HepG2 (cell line): ENCODE measurements around the gene NAB2. TPM values are rescaled to one million over a fixed set of nuclear protein-coding genes. Genes with fewer than 3 reads are reported as not detected.
A peak's percentile ranks its signal among the peaks of the same experiment; 100 is the strongest.

Experiments used
- DNMT1 ChIP-seq: sonication (generic); formaldehyde crosslinking; IDR thresholded peaks from 2 replicates; pipeline ENCODE4 v1.5.1; 2020; ENCODE audit warnings: mild to moderate bottlenecking, missing genetic modification reagents
- HDAC1 ChIP-seq: sonication (generic); formaldehyde crosslinking; IDR thresholded peaks from 2 replicates; pipeline ENCODE4 v1.5.1; 2020; ENCODE audit warnings: mild to moderate bottlenecking, missing genetic modification reagents
- KDM5A ChIP-seq: fragments of 200-600 bp; sonication (generic); IDR thresholded peaks from 2 replicates; pipeline ENCODE4 v1.7.0; 2018; ENCODE audit warnings: antibody characterized with exemption, mild to moderate bottlenecking, low read length, borderline replicate concordance
- KLF15 ChIP-seq: sonication (generic); formaldehyde crosslinking; IDR thresholded peaks from 2 replicates; pipeline ENCODE4 v1.8.1; 2023; ENCODE audit warnings: borderline replicate concordance, mild to moderate bottlenecking, inconsistent platforms, missing genetic modification reagents, mixed read lengths
- MED8 ChIP-seq: sonication (generic); formaldehyde crosslinking; IDR thresholded peaks from 2 replicates; pipeline ENCODE4 v1.8.1; 2023; ENCODE audit warnings: mild to moderate bottlenecking, missing genetic modification reagents; ENCODE audit not compliant: insufficient replicate concordance
- RBM39 ChIP-seq: fragments of 200-400 bp; formaldehyde crosslinking; IDR thresholded peaks from one replicate; pipeline ENCODE4 v1.6.1; 2018; ENCODE audit warnings: antibody characterized with exemption, mild to moderate bottlenecking, low read depth, low read length; ENCODE audit not compliant: poor library complexity, severe bottlenecking
- ZBTB21 ChIP-seq: sonication (generic); formaldehyde crosslinking; IDR thresholded peaks from 2 replicates; pipeline ENCODE4 v1.4.0; 2020; ENCODE audit warnings: missing genetic modification reagents
- ZNF225 ChIP-seq: sonication (generic); formaldehyde crosslinking; IDR thresholded peaks from 2 replicates; pipeline ENCODE4 v1.4.0; 2020; ENCODE audit warnings: mild to moderate bottlenecking, missing genetic modification reagents
- ZNF230 ChIP-seq: sonication (generic); formaldehyde crosslinking; IDR thresholded peaks from 2 replicates; pipeline ENCODE4 v1.4.0; 2020; ENCODE audit warnings: mild to moderate bottlenecking, missing genetic modification reagents
- ZNF329 ChIP-seq: sonication (generic); formaldehyde crosslinking; IDR thresholded peaks from 2 replicates; pipeline ENCODE4 v1.9.0; 2021; ENCODE audit warnings: low read depth, mild to moderate bottlenecking, missing genetic modification reagents
- ZNF747 ChIP-seq: sonication (generic); formaldehyde crosslinking; IDR thresholded peaks from 2 replicates; pipeline ENCODE4 v1.8.1; 2023; ENCODE audit warnings: missing genetic modification reagents, mild to moderate bottlenecking, borderline replicate concordance
- polyA plus RNA-seq, 8 experiments: library from polyadenylated mRNA; depleted of rRNA in 3 of 8; stranded (reverse) in 7 of 8; unstranded in 1 of 8; fragments of >200 nt; fragmentation: Illumina TruSeq in 4 of 8; extraction: Trizol in 4 of 8; gene quantifications; 2 replicates each; pipeline versions ENCODE4 v1.2.1 to v1.2.3, GENCODE V29; 2011 to 2016; ENCODE audit warnings: low read depth in 4 of 8, missing spikeins in 1 of 8, mixed read lengths in 1 of 8; ENCODE audit not compliant: insufficient read depth in 1 of 8
- total RNA-seq, 5 experiments: library from RNA; depleted of rRNA; stranded (reverse); fragments of >200 nt; fragmentation: Illumina TruSeq; extraction: Trizol; gene quantifications; 2 replicates each; pipeline ENCODE4 v1.2.3, GENCODE V29; 2016; ENCODE audit warnings: low read depth in 1 of 5
- TF ChIP-seq, protein P1 (sequence below): sonication (generic); formaldehyde crosslinking; IDR thresholded peaks from 2 replicates; pipeline ENCODE4 v1.9.0; 2021; ENCODE audit warnings: mild to moderate bottlenecking, missing genetic modification reagents
- TF ChIP-seq, protein P2 (sequence below): sonication (generic); formaldehyde crosslinking; IDR thresholded peaks from 2 replicates; pipeline ENCODE4 v1.5.1; 2020; ENCODE audit warnings: mild to moderate bottlenecking, moderate library complexity, missing genetic modification reagents
- TF ChIP-seq, protein P3 (sequence below): sonication (generic); formaldehyde crosslinking; IDR thresholded peaks from 2 replicates; pipeline ENCODE4 v1.5.1; 2020; ENCODE audit warnings: missing genetic modification reagents, mild to moderate bottlenecking, borderline replicate concordance
- TF ChIP-seq, protein P4 (sequence below): sonication (generic); formaldehyde crosslinking; IDR thresholded peaks from 2 replicates; pipeline ENCODE4 v1.9.0; 2022; ENCODE audit warnings: missing genetic modification reagents, mild to moderate bottlenecking, borderline replicate concordance

NAB2 gene
- total and polyA plus RNA-seq, 2 of the 13 experiments (the other 11 are each of a cell fraction or from before 2014, with no cell fraction given), result 11.7 to 12.9 TPM

DNA sequence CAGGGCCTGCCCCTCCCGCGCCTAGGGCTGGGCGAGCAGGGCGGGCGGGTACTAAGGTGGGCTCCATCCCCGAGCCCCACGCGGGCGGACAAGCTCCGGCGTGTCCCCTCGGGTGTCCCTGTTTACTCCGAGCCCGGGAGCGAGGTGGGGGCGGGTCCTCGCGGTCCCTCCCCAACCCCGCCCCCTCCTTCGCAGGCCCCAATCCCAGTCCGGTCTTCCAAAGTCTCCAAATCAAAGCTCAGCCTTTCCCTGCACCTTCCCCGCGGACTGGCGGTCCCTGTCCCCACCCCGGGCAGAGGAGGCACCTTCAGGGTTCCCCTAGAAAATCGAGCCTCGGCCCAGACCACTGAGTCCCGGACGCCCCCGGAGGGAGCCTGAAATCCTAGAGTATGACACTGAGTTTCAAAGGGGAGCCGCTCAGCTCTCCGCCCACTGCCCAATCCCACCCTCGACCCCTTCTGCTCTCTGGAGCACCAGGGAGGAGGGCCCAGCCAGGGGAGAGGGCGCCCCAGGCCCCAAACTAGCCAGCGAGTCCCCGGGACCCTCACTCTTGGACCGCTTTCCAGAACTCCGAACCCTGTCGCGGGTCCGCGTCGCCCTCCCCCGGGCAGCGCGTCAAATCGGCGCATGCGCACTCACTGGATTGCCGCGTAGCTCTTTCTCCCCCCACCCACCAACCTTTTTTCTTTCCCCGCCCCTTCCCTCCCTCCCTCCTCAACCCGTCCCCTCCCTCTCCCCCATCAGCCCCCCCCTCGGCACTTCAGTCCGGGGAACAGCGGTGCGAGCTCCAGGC is 39.0 kb downstream of the NAB2 start, which contains the start of gene LRP1 (continued):
- TF ChIP-seq, protein P1, sequence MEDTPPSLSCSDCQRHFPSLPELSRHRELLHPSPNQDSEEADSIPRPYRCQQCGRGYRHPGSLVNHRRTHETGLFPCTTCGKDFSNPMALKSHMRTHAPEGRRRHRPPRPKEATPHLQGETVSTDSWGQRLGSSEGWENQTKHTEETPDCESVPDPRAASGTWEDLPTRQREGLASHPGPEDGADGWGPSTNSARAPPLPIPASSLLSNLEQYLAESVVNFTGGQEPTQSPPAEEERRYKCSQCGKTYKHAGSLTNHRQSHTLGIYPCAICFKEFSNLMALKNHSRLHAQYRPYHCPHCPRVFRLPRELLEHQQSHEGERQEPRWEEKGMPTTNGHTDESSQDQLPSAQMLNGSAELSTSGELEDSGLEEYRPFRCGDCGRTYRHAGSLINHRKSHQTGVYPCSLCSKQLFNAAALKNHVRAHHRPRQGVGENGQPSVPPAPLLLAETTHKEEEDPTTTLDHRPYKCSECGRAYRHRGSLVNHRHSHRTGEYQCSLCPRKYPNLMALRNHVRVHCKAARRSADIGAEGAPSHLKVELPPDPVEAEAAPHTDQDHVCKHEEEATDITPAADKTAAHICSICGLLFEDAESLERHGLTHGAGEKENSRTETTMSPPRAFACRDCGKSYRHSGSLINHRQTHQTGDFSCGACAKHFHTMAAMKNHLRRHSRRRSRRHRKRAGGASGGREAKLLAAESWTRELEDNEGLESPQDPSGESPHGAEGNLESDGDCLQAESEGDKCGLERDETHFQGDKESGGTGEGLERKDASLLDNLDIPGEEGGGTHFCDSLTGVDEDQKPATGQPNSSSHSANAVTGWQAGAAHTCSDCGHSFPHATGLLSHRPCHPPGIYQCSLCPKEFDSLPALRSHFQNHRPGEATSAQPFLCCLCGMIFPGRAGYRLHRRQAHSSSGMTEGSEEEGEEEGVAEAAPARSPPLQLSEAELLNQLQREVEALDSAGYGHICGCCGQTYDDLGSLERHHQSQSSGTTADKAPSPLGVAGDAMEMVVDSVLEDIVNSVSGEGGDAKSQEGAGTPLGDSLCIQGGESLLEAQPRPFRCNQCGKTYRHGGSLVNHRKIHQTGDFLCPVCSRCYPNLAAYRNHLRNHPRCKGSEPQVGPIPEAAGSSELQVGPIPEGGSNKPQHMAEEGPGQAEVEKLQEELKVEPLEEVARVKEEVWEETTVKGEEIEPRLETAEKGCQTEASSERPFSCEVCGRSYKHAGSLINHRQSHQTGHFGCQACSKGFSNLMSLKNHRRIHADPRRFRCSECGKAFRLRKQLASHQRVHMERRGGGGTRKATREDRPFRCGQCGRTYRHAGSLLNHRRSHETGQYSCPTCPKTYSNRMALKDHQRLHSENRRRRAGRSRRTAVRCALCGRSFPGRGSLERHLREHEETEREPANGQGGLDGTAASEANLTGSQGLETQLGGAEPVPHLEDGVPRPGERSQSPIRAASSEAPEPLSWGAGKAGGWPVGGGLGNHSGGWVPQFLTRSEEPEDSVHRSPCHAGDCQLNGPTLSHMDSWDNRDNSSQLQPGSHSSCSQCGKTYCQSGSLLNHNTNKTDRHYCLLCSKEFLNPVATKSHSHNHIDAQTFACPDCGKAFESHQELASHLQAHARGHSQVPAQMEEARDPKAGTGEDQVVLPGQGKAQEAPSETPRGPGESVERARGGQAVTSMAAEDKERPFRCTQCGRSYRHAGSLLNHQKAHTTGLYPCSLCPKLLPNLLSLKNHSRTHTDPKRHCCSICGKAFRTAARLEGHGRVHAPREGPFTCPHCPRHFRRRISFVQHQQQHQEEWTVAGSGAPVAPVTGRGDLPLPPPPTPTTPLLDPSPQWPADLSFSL (CRISPR knock-in tag), result no peak
- TF ChIP-seq RBM39, result peak; percentile 92
- 0 out of 2 replicates have a peak, but pooled peaks have one; percentile 65 for TF ChIP-seq ZNF329 (CRISPR knock-in tag)
- TF ChIP-seq MED8 (CRISPR knock-in tag), result no peak
- TF ChIP-seq KDM5A, result peak; percentile 75; the same call in 1 of the 2 replicates
- TF ChIP-seq, protein P2, sequence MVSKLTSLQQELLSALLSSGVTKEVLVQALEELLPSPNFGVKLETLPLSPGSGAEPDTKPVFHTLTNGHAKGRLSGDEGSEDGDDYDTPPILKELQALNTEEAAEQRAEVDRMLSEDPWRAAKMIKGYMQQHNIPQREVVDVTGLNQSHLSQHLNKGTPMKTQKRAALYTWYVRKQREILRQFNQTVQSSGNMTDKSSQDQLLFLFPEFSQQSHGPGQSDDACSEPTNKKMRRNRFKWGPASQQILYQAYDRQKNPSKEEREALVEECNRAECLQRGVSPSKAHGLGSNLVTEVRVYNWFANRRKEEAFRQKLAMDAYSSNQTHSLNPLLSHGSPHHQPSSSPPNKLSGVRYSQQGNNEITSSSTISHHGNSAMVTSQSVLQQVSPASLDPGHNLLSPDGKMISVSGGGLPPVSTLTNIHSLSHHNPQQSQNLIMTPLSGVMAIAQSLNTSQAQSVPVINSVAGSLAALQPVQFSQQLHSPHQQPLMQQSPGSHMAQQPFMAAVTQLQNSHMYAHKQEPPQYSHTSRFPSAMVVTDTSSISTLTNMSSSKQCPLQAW (CRISPR knock-in tag), result peak; percentile 50; the same call in 1 of the 2 replicates
- no peak for TF ChIP-seq KLF15 (CRISPR knock-in tag)
- TF ChIP-seq, protein P3, sequence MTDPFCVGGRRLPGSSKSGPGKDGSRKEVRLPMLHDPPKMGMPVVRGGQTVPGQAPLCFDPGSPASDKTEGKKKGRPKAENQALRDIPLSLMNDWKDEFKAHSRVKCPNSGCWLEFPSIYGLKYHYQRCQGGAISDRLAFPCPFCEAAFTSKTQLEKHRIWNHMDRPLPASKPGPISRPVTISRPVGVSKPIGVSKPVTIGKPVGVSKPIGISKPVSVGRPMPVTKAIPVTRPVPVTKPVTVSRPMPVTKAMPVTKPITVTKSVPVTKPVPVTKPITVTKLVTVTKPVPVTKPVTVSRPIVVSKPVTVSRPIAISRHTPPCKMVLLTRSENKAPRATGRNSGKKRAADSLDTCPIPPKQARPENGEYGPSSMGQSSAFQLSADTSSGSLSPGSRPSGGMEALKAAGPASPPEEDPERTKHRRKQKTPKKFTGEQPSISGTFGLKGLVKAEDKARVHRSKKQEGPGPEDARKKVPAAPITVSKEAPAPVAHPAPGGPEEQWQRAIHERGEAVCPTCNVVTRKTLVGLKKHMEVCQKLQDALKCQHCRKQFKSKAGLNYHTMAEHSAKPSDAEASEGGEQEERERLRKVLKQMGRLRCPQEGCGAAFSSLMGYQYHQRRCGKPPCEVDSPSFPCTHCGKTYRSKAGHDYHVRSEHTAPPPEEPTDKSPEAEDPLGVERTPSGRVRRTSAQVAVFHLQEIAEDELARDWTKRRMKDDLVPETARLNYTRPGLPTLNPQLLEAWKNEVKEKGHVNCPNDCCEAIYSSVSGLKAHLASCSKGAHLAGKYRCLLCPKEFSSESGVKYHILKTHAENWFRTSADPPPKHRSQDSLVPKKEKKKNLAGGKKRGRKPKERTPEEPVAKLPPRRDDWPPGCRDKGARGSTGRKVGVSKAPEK, result no peak
- no peak for TF ChIP-seq ZNF225 (CRISPR knock-in tag)
- TF ChIP-seq ZNF747 (CRISPR knock-in tag), result peak; percentile 42; the same call in 1 of the 2 replicates
- no peak for TF ChIP-seq ZBTB21 (CRISPR knock-in tag)
- TF ChIP-seq, protein P4, sequence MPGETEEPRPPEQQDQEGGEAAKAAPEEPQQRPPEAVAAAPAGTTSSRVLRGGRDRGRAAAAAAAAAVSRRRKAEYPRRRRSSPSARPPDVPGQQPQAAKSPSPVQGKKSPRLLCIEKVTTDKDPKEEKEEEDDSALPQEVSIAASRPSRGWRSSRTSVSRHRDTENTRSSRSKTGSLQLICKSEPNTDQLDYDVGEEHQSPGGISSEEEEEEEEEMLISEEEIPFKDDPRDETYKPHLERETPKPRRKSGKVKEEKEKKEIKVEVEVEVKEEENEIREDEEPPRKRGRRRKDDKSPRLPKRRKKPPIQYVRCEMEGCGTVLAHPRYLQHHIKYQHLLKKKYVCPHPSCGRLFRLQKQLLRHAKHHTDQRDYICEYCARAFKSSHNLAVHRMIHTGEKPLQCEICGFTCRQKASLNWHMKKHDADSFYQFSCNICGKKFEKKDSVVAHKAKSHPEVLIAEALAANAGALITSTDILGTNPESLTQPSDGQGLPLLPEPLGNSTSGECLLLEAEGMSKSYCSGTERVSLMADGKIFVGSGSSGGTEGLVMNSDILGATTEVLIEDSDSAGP, result peak; percentile 28; the same call in 1 of the 2 replicates
- TF ChIP-seq DNMT1 (CRISPR knock-in tag), result no peak
- TF ChIP-seq ZNF230, result 0 out of 2 replicates have a peak, but pooled peaks have one; percentile 10
- peak; percentile 62 for TF ChIP-seq HDAC1 (CRISPR knock-in tag)
